GM12878 (cell line): ENCODE results near the gene ORAI3. TPM values are rescaled to one million over a fixed set of nuclear protein-coding genes. Genes with fewer than 3 reads are reported as not detected.
A peak's percentile ranks its signal among the peaks of the same experiment; 100 is the strongest.

Experiments
- ATAC-seq: fragments of 200-7000 bp; cut with Tn5 transposase; 3 replicates; pipeline ENCODE4 v1.9.1; 2020; ENCODE audit warnings: mild to moderate bottlenecking, moderate library complexity
- BruUV-seq: library from RNA; stranded (reverse); fragments of 400-500 nt; replicated peaks from 2 replicates; lab custom pipeline; 2021; lab: Mats Ljungman, UMichigan
- CTCF ChIA-PET: fragments of 300-600 bp; sonication (Branson Sonifier 250); formaldehyde crosslinking; extraction: SDS; loops from one replicate; lab custom pipeline; 2021; ENCODE audit warnings: inconsistent platforms; lab: Yijun Ruan, JAX
- POLR2A ChIA-PET: fragments of 350-600 bp; formaldehyde crosslinking; extraction: SDS; loops from one replicate; lab custom pipeline; 2021; ENCODE audit warnings: inconsistent platforms; lab: Charles Lee
- RAD21 ChIA-PET: fragments of 300-600 bp; sonication (Branson Sonifier 250); formaldehyde crosslinking; loops from one replicate; lab custom pipeline; 2023; ENCODE audit warnings: antibody characterized with exemption; ENCODE audit not compliant: unreplicated experiment; lab: Charles Lee
- SMC1A ChIA-PET: fragments of 300-600 bp; sonication (Branson Sonifier 250); formaldehyde crosslinking; loops from one replicate; lab custom pipeline; 2023; ENCODE audit not compliant: unreplicated experiment, uncharacterized antibody; lab: Charles Lee
- DNase-seq: peaks from one replicate; pipeline ENCODE4 v3.0.0-alpha.2; 2011; ENCODE audit warnings: low read depth, low spot score
- FAIRE-seq: peaks from 3 replicates; lab custom pipeline; 2011; peaks lifted over from hg19 to GRCh38; lab: Jason Lieb, UNC
- H2AFZ ChIP-seq: 2 replicates; pipeline ENCODE4 v1.6.0; 2011; ENCODE audit warnings: low read depth, low read length, control low read depth; ENCODE audit not compliant: control insufficient read depth
- H3K27ac ChIP-seq: 2 replicates; pipeline ENCODE4 v1.5.1; 2011; ENCODE audit warnings: control low read depth; ENCODE audit not compliant: control insufficient read depth, insufficient read depth
- H3K27me3 ChIP-seq, 2 experiments: replicated peaks in 1 of 2; 2 replicates each; pipeline versions ENCODE4 v1.6.0 to v1.6.1; 2011; ENCODE audit warnings: low read length in 1 of 2; ENCODE audit not compliant: control insufficient read depth in 2 of 2, insufficient read depth in 2 of 2
- H3K36me3 ChIP-seq, 2 experiments: 2 replicates each; pipeline ENCODE4 v1.5.1; 2011; ENCODE audit warnings: low read length in 1 of 2; ENCODE audit not compliant: control insufficient read depth in 2 of 2, insufficient read depth in 2 of 2
- H3K4me1 ChIP-seq: 2 replicates; pipeline ENCODE4 v1.6.1; 2011; ENCODE audit warnings: mild to moderate bottlenecking, low read length, moderate library complexity, mixed read lengths; ENCODE audit not compliant: control insufficient read depth, insufficient read depth
- H3K4me2 ChIP-seq: 2 replicates; pipeline ENCODE4 v1.6.0; 2011; ENCODE audit warnings: control low read depth; ENCODE audit not compliant: control insufficient read depth, insufficient read depth
- H3K4me3 ChIP-seq: fragments of 200-600 bp; sonication (generic); 2 replicates; pipeline ENCODE4 v1.5.1; 2016
- H3K79me2 ChIP-seq: 2 replicates; pipeline ENCODE4 v1.6.0; 2011; ENCODE audit warnings: low read length; ENCODE audit not compliant: control insufficient read depth, insufficient read depth
- H3K9ac ChIP-seq: 2 replicates; pipeline ENCODE4 v1.8.0; 2011; ENCODE audit warnings: low read length, control low read depth, mixed read lengths; ENCODE audit not compliant: control insufficient read depth, insufficient read depth
- H3K9me3 ChIP-seq: replicated peaks from 3 replicates; pipeline ENCODE4 v1.5.1; 2011; ENCODE audit warnings: mild to moderate bottlenecking, low read length; ENCODE audit not compliant: control insufficient read depth, insufficient read depth
- H4K20me1 ChIP-seq: 2 replicates; pipeline ENCODE4 v1.6.0; 2011; ENCODE audit not compliant: control insufficient read depth, insufficient read depth
- BACH1 ChIP-seq: fragments of 450-650 bp; IDR thresholded peaks from 2 replicates; pipeline ENCODE4 v1.6.1; 2017; ENCODE audit warnings: mild to moderate bottlenecking, borderline replicate concordance
- CHD1 ChIP-seq: IDR thresholded peaks from 2 replicates; pipeline ENCODE4 v1.6.1; 2012; ENCODE audit warnings: low read depth, low read length, improper control_type of control experiment
- CREB1 ChIP-seq: IDR thresholded peaks from 2 replicates; pipeline ENCODE4 v1.6.1; 2012; ENCODE audit warnings: low read depth, mild to moderate bottlenecking, inconsistent platforms
- ESRRA ChIP-seq: IDR thresholded peaks from 2 replicates; pipeline ENCODE4 v1.6.1; 2012; ENCODE audit warnings: mild to moderate bottlenecking, low read length, improper control_type of control experiment
- EZH2 ChIP-seq: IDR thresholded peaks from 2 replicates; pipeline ENCODE4 v1.6.1; 2012; ENCODE audit warnings: low read depth, mild to moderate bottlenecking, control low read depth, inconsistent platforms, low read length, borderline replicate concordance; ENCODE audit not compliant: control insufficient read depth
- HCFC1 ChIP-seq: fragments of 150-350 bp; IDR thresholded peaks from 2 replicates; pipeline ENCODE4 v1.6.1; 2014; ENCODE audit warnings: low read length
- LARP7 ChIP-seq: fragments of 450-650 bp; IDR thresholded peaks from 2 replicates; pipeline ENCODE4 v1.6.1; 2017; ENCODE audit warnings: mild to moderate bottlenecking
- MTA2 ChIP-seq: fragments of 450-650 bp; IDR thresholded peaks from 2 replicates; pipeline ENCODE4 v1.6.1; 2016; ENCODE audit warnings: low read depth, mild to moderate bottlenecking, moderate library complexity
- NBN ChIP-seq: fragments of 450-650 bp; IDR thresholded peaks from 2 replicates; pipeline ENCODE4 v1.6.1; 2016
- NFXL1 ChIP-seq: fragments of 450-650 bp; IDR thresholded peaks from 2 replicates; pipeline ENCODE4 v1.6.1; 2017; ENCODE audit warnings: antibody characterized with exemption, mild to moderate bottlenecking, borderline replicate concordance
- NR2C1 ChIP-seq: fragments of 450-650 bp; IDR thresholded peaks from 2 replicates; pipeline ENCODE4 v1.6.1; 2017; ENCODE audit warnings: antibody characterized with exemption, mild to moderate bottlenecking, moderate library complexity
- POLR2AphosphoS5 ChIP-seq: IDR thresholded peaks from 2 replicates; pipeline ENCODE4 v1.6.1; 2011; ENCODE audit warnings: mild to moderate bottlenecking, low read length, inconsistent platforms
- POU2F2 ChIP-seq: IDR thresholded peaks from 3 replicates; pipeline ENCODE4 v1.6.1; 2011; ENCODE audit warnings: low read depth, mild to moderate bottlenecking, low read length, borderline replicate concordance
- RAD21 ChIP-seq: IDR thresholded peaks from 2 replicates; pipeline ENCODE4 v1.6.1; 2011; ENCODE audit warnings: mild to moderate bottlenecking, low read depth, low read length, moderate library complexity; ENCODE audit not compliant: insufficient read depth
- STAT3 ChIP-seq: IDR thresholded peaks from 2 replicates; pipeline ENCODE4 v1.6.1; 2011; ENCODE audit warnings: low read depth, low read length, improper control_type of control experiment
- TCF12 ChIP-seq: IDR thresholded peaks from 2 replicates; pipeline ENCODE4 v1.6.1; 2011; ENCODE audit warnings: low read depth, mild to moderate bottlenecking, low read length
- TCF3 ChIP-seq: IDR thresholded peaks from 2 replicates; pipeline ENCODE4 v1.6.1; 2012; ENCODE audit warnings: low read depth, mild to moderate bottlenecking, low read length, borderline replicate concordance; ENCODE audit not compliant: insufficient read depth
- USF2 ChIP-seq: IDR thresholded peaks from 2 replicates; pipeline ENCODE4 v1.6.1; 2011; ENCODE audit warnings: low read depth, low read length, improper control_type of control experiment, borderline replicate concordance
- ZBTB40 ChIP-seq: fragments of 450-650 bp; IDR thresholded peaks from 2 replicates; pipeline ENCODE4 v1.6.1; 2016; ENCODE audit warnings: mild to moderate bottlenecking, moderate library complexity, borderline replicate concordance
- ZNF207 ChIP-seq: fragments of 450-650 bp; IDR thresholded peaks from 2 replicates; pipeline ENCODE4 v1.6.1; 2014; ENCODE audit warnings: antibody characterized with exemption, mild to moderate bottlenecking, borderline replicate concordance
- WGBS: methylation state at CpG from one replicate; pipeline ENCODE4 v1.1.6; 2016; ENCODE audit warnings: low lambda C conversion rate; ENCODE audit not compliant: insufficient replicate concordance, insufficient coverage; ENCODE audit errors: missing lambda C conversion rate; 5-methylcytosine and 5-hydroxymethylcytosine counted together
- in situ Hi-C: fragments of 300-500 bp; cut with MboI; formaldehyde crosslinking; loops from 9 replicates; pipeline ENCODE4 v1.14.3; 2018; ENCODE audit warnings: mixed read lengths
- intact Hi-C: fragments of 100-400 bp; cut with micrococcal nuclease; formaldehyde crosslinking; loops from one replicate; pipeline ENCODE4 v1.14.2; 2022; ENCODE audit not compliant: unreplicated experiment
- polyA plus RNA-seq, 11 experiments: library from polyadenylated mRNA; depleted of rRNA in 4 of 11; unstranded in 6 of 11; stranded (reverse) in 5 of 11; fragments of >200 nt; fragmentation: Nextera tagmentation in 4 of 11; fragmentation: Illumina TruSeq in 1 of 11; extraction: Ambion mirVana in 4 of 11; extraction: Trizol in 1 of 11; gene quantifications; 1 replicate in 1 of 11; 2 replicates in 10 of 11; pipeline versions ENCODE4 v1.2.1 to v1.2.3, GENCODE V29; 2011 to 2016; ENCODE audit warnings: inconsistent platforms in 2 of 11, missing spikeins in 2 of 11, low read depth in 1 of 11
- total RNA-seq, 4 experiments: library from RNA; depleted of rRNA in 3 of 4; stranded (reverse); fragments of >200 nt in 3 of 4; fragmentation: Illumina TruSeq in 1 of 4; extraction: Trizol in 1 of 4; gene quantifications; 2 replicates each; pipeline versions ENCODE4 v1.2.1 to v1.2.3, GENCODE V29; 2013 to 2021

The ORAI3 gene
- total and polyA plus RNA-seq, 10 of the 15 experiments (the other 5 are each of a cell fraction or from before 2014, with no cell fraction given): 3.4 to 21.9 (median 16.2) TPM

GRCh38 chr16:30927789-30928378 lies 21.0 kb upstream of the ORAI3 start (continued):
- TF ChIP-seq ZBTB40: no peak; the same call in 1 of the 2 replicates
- TF ChIP-seq NBN: 0 out of 2 replicates have a peak, but pooled peaks have one; percentile 26
- TF ChIP-seq HCFC1: peak; percentile 76
- TF ChIP-seq, all 136 proteins: peak for 9

- ATAC-seq: no peak
- H3K4me3 ChIP-seq: no peak overlapping the region
- no peaks in the 10 kb centered on the region for H4K20me1 ChIP-seq
- no peak overlapping the region for H2AFZ ChIP-seq
- intact Hi-C loops (loop anchor here (10.0 kb wide), 2 partner anchors 234 to 274 kb away; partner anchors contain the start of genes FBRS, PRR14 and SRCAP), in situ Hi-C loops (no loop called here)
- H3K4me2 ChIP-seq: no peak overlapping the region
- ChIA-PET SMC1A (no interaction called here), POLR2A (interaction anchor here (0.6 to 0.7 kb wide), 2 partner anchors 29 to 33 kb away, joined by 3 to 5 read pairs; partner anchors contain the start of gene SETD1A), RAD21 (interaction anchor here (0.9 kb wide), 1 partner anchor 84 kb away, joined by 3 read pairs; no protein-coding TSS in a partner anchor), CTCF (interaction anchor here (1.0 to 5.2 kb wide), 2 partner anchors 13 to 83 kb away, joined by 4 to 26 read pairs; no protein-coding TSS in a partner anchor)
- H3K9ac ChIP-seq: no peak overlapping the region
- 0 out of 2 replicates have a peak, but pooled peaks cover 4% of the 10 kb centered on the region for H3K4me1 ChIP-seq
- BruUV-seq: no TSS peak
- peaks cover 0 to 13% of the 10 kb centered on the region in 2 experiments for H3K36me3 ChIP-seq
- WGBS: 97% methylated on average over 10 of the region's 11 CpGs
- H3K27ac ChIP-seq: no peak overlapping the region
- no peak for DNase-seq
- peaks cover 5% of the 10 kb centered on the region for H3K79me2 ChIP-seq
- H3K9me3 ChIP-seq: no peaks in the 10 kb centered on the region
- FAIRE-seq: no peak
- no peaks in the 10 kb centered on the region for H3K27me3 ChIP-seq
- TF ChIP-seq ESRRA (no peak), CREB1 (no peak), NR2C1 (no peak), CHD1 (no peak), POU2F2 (no peak), LARP7 (no peak), TCF12 (no peak), USF2 (no peak), NFXL1 (no peak), TCF3 (no peak), STAT3 (no peak), ZNF207 (no peak), MTA2 (no peak), BACH1 (no peak), POLR2AphosphoS5 (no peak), EZH2 (no peak), RAD21 (no peak)
Measured at GRCh38 chr16:30928390-30928789, 20.5 kb upstream of the ORAI3 start.
